Neutrophil (primary cell): ENCODE measurements around the gene MYO15B.

Source experiments
- H3K27ac ChIP-seq: fragments of 200-600 bp; sonication (generic); 2 replicates; pipeline ENCODE4 v1.5.1; 2016; ENCODE audit warnings: mild to moderate bottlenecking, moderate library complexity
- H3K27me3 ChIP-seq: fragments of 200-600 bp; sonication (generic); 2 replicates; pipeline ENCODE4 v1.6.0; 2016; ENCODE audit warnings: mild to moderate bottlenecking
- H3K36me3 ChIP-seq: fragments of 200-600 bp; sonication (generic); 2 replicates; pipeline ENCODE4 v1.5.1; 2017
- H3K4me1 ChIP-seq, 2 experiments: fragments of 200-600 bp in 1 of 2; sonication (generic) in 1 of 2; 1 replicate in 1 of 2; 2 replicates in 1 of 2; pipeline versions ENCODE4 v1.5.1 to v1.6.1; 2013 to 2016; ENCODE audit warnings: low read depth in 1 of 2, low read length in 1 of 2, mild to moderate bottlenecking in 1 of 2, moderate library complexity in 1 of 2; ENCODE audit not compliant: control insufficient read depth in 1 of 2, insufficient read depth in 1 of 2
- H3K4me3 ChIP-seq, 2 experiments: fragments of 200-600 bp in 1 of 2; sonication (generic) in 1 of 2; 1 replicate in 1 of 2; 2 replicates in 1 of 2; pipeline ENCODE4 v1.5.1; 2013 to 2016; ENCODE audit warnings: low read depth in 1 of 2, low read length in 1 of 2, mild to moderate bottlenecking in 1 of 2, moderate library complexity in 1 of 2
- H3K9me3 ChIP-seq: fragments of 200-600 bp; sonication (generic); 2 replicates; pipeline ENCODE4 v1.5.1; 2016
- TF ChIP-seq, protein P1 (sequence below): fragments of 200-600 bp; sonication (generic); IDR thresholded peaks from 2 replicates; pipeline ENCODE4 v1.5.1; 2016; ENCODE audit warnings: antibody characterized with exemption

MYO15B gene

DNA sequence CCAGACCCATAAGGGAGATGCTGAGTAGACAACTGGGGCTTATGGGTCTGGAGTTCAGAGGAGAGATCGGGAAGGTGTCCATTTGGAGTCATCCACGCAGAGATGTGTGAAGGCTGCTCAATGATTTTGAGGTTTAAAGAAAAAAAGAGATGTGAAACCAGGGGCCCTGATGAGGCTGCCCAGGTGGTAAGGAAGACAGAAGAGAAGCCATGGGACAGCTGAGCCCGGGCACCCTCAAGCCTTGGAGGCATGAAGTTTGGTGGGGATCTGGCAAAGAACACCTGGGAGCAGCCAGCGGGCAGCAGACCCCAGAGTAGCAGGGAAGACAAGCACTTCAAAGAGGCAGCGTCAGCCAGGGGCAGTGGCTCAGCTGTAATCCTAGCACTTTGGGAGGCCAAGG lies 20.8 kb upstream of the MYO15B start:
- Histone ChIP-seq H3K36me3 (no peaks in the 10 kb centered on the region), H3K4me1 (peaks cover 9 to 13% of the 10 kb centered on the region in 2 experiments), H3K27ac (no peak overlapping the region), H3K4me3 (no peak overlapping the region), H3K27me3 (no peaks in the 10 kb centered on the region), H3K9me3 (no peaks in the 10 kb centered on the region)
- TF ChIP-seq, protein P1, sequence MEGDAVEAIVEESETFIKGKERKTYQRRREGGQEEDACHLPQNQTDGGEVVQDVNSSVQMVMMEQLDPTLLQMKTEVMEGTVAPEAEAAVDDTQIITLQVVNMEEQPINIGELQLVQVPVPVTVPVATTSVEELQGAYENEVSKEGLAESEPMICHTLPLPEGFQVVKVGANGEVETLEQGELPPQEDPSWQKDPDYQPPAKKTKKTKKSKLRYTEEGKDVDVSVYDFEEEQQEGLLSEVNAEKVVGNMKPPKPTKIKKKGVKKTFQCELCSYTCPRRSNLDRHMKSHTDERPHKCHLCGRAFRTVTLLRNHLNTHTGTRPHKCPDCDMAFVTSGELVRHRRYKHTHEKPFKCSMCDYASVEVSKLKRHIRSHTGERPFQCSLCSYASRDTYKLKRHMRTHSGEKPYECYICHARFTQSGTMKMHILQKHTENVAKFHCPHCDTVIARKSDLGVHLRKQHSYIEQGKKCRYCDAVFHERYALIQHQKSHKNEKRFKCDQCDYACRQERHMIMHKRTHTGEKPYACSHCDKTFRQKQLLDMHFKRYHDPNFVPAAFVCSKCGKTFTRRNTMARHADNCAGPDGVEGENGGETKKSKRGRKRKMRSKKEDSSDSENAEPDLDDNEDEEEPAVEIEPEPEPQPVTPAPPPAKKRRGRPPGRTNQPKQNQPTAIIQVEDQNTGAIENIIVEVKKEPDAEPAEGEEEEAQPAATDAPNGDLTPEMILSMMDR, result no peak

DNA sequence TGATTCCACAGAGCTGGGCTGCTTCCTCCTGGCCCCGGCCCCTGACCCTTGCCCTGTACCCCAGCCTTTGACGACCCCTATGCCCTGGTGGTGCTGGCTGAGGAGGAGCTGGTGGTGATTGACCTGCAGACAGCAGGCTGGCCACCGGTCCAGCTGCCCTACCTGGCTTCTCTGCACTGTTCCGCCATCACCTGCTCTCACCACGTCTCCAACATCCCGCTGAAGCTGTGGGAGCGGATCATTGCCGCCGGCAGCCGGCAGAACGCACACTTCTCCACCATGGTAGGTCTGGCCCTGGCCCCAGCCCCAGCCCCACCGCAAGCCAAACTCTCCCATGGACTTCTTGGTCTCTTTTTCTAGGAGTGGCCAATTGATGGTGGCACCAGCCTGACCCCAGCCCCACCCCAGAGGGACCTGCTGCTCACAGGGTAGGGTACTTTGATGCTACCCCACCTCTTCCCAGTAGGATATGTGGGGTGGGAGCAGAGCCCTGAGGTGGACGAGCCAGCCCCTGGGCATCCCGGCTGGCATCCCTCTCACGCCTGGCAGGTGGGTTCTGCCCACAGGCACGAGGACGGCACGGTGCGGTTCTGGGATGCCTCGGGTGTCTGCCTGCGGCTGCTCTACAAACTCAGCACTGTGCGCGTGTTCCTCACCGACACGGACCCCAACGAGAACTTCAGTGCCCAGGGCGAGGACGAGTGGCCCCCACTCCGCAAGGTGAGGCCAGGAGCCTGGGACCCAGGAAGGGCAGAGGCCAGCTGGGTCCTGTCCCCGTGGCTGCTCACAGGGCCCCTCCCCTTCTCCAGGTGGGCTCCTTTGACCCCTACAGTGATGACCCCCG lies 19.0 kb upstream of the MYO15B start:
- TF ChIP-seq, protein P1, result no peak
- Histone ChIP-seq H3K36me3 (no peaks in the 10 kb centered on the region), H3K4me1 (peaks cover 9 to 13% of the 10 kb centered on the region in 2 experiments), H3K27ac (no peak overlapping the region), H3K9me3 (no peaks in the 10 kb centered on the region), H3K4me3 (no peak overlapping the region), H3K27me3 (no peaks in the 10 kb centered on the region)

DNA sequence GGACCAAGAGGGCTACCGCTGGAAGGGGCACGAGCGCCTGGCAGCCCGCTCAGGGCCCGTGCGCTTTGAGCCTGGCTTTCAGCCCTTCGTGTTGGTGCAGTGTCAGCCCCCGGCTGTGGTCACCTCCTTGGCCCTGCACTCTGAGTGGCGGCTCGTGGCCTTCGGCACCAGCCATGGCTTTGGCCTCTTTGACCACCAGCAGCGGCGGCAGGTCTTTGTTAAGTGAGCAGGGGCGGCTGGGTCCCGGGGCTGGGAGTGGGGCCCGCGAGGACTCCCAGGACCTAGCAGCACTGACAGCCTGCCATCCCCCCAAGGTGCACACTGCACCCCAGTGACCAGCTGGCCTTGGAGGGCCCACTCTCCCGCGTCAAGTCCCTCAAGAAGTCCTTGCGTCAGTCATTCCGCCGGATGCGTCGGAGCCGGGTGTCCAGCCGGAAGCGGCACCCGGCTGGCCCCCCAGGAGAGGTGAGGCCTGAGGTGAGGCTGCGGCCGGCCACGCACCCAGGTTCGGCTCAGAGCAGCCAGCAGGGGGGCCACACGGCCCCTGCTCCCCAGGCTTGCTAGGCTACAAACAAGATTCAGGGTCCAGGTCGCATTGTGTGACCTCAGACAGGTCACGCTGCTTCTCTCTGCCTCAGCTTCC lies 17.4 kb upstream of the MYO15B start:
- Histone ChIP-seq H3K4me1 (peaks cover 9 to 13% of the 10 kb centered on the region in 2 experiments), H3K36me3 (no peaks in the 10 kb centered on the region), H3K9me3 (no peaks in the 10 kb centered on the region), H3K4me3 (no peak overlapping the region), H3K27me3 (no peaks in the 10 kb centered on the region), H3K27ac (no peak overlapping the region)
- TF ChIP-seq, protein P1, result no peak

DNA sequence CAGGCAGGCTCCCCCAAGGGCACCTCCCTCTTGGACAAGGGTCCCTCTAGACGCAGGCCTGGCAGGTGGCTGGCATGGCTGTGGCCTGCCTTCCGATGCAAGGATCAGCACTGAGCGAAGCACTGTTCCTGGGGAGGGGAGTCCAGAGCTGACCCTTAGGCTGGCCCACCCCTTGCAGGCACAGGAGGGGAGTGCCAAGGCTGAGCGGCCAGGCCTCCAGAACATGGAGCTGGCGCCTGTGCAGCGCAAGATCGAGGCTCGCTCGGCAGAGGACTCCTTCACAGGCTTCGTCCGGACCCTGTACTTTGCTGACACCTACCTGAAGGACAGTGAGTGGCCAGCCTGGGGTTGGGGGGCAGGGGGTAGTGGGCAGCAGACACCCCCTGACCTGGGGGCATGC lies 16.8 kb upstream of the MYO15B start:
- Histone ChIP-seq H3K4me1 (peaks cover 9 to 13% of the 10 kb centered on the region in 2 experiments), H3K36me3 (no peaks in the 10 kb centered on the region), H3K27ac (peak overlapping the region; percentile 71), H3K9me3 (no peaks in the 10 kb centered on the region), H3K4me3 (no peak overlapping the region), H3K27me3 (no peaks in the 10 kb centered on the region)
- TF ChIP-seq, protein P1, result no peak

DNA sequence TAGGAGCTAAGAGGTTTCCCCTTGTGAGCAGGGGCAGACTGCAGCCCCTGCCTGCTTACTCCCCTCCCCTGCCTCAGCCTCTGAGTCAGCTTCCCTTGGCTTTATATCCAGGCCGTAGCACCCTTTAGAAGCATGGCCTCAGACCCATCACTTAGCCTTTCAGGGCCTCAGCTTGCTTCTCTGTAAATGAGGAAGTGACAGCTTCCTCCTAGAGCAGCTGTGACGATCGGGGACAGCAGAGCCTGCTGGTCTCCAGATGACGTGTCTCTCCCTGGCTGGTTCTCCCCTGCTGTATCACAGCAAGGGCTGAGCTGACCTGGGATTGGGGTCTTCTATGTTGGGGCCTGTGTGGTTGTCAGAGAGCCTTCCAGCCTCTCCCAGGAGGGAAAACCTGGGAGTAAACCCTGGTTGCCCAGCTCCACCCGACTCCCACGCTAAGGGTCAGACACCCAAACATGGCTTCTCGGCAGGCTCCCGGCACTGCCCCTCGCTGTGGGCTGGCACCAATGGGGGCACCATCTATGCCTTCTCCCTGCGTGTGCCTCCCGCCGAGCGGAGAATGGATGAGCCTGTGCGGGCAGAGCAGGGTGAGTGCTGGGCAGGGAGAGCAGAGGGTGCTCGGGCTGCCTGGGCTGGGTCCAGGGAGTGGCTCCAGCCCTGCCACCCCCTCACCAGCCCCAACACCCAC lies 16.3 kb upstream of the MYO15B start:
- peak overlapping the region in 1 of 2 experiments; percentile 17 for H3K4me3 ChIP-seq
- peak overlapping the region; percentile 71 for H3K27ac ChIP-seq
- TF ChIP-seq, protein P1, result no peak
- no peaks in the 10 kb centered on the region for H3K9me3 ChIP-seq
- H3K4me1 ChIP-seq, result peaks cover 9 to 13% of the 10 kb centered on the region in 2 experiments
- H3K36me3 ChIP-seq, result no peaks in the 10 kb centered on the region
- no peaks in the 10 kb centered on the region for H3K27me3 ChIP-seq
